ENCODE results near the gene PIGW. TPM values are rescaled to one million over a fixed set of nuclear protein-coding genes. Genes with fewer than 3 reads are reported as not detected.

The PIGW gene
- total and polyA plus RNA-seq, 2 of the 8 experiments (the other 6 are each of a cell fraction or from before 2014, with no cell fraction given) = 12.1 to 28.9 TPM

- H3K4me3 ChIP-seq (ENCODE audit: extremely low read depth in 1 of 4, insufficient read depth in 2 of 4, low read depth in 3 of 4, low read length in 4 of 4) = peak overlapping the region in 1 of 4 experiments; percentile 90; a peak in 2 of 8 replicates
- FAIRE-seq = no peak
Observed at GRCh38 chr17:36547776-36548175, 13.0 kb downstream of the PIGW start.

More at GRCh38 chr17:36547776-36548175, 13.0 kb downstream of the PIGW start:
- Histone ChIP-seq H3K9ac (replicated peaks in 1 of 4; ENCODE audit: extremely low read depth in 1 of 4, low read depth in 3 of 4, low read length in 3 of 4) (no peak overlapping the region), H3K27me3 (replicated peaks in 1 of 4; ENCODE audit: control insufficient read depth in 3 of 4, extremely low read depth in 1 of 4, insufficient read depth in 3 of 4, low read length in 3 of 4) (no peaks in the 10 kb centered on the region), H3K9me3 (ENCODE audit: insufficient read depth in 2 of 2, low read depth in 1 of 2, low read length in 1 of 2) (no peaks in the 10 kb centered on the region), H2AK5ac (ENCODE audit: low read depth, low read length) (no peak overlapping the region), H2BK12ac (ENCODE audit: low read depth, low read length) (no peak overlapping the region), H3K23me2 (ENCODE audit: low read depth, low read length) (peaks cover 12% of the 10 kb centered on the region), H2BK20ac (ENCODE audit: low read length) (no peak overlapping the region), H4K5ac (ENCODE audit: insufficient read length, low read depth, low read length) (no peak overlapping the region), H2BK120ac (replicated peaks; ENCODE audit: low read depth, low read length) (no peak overlapping the region), H3K56ac (replicated peaks; ENCODE audit: insufficient read length, low read depth, low read length) (no peak overlapping the region), H4K20me1 (replicated peaks in 1 of 2; ENCODE audit: control insufficient read depth in 1 of 2, insufficient read depth in 2 of 2, low read length in 2 of 2) (peaks cover 0 to 3% of the 10 kb centered on the region in 2 experiments), H3K79me2 (ENCODE audit: control insufficient read depth in 1 of 2, insufficient read depth in 2 of 2, low read length in 2 of 2) (peaks cover 6 to 74% of the 10 kb centered on the region in 2 experiments; a peak in 3 of 4 replicates), H2AFZ (ENCODE audit: low read length) (no peak overlapping the region), H3K18ac (ENCODE audit: extremely low read depth, low read length) (no peak overlapping the region), H3K36me3 (ENCODE audit: control insufficient read depth in 2 of 4, insufficient read depth in 4 of 4, low read length in 3 of 4) (no peaks in the 10 kb centered on the region), H2BK5ac (ENCODE audit: low read depth, low read length) (no peak overlapping the region), H3K4me1 (replicated peaks in 1 of 4; ENCODE audit: control insufficient read depth in 3 of 4, insufficient read depth in 4 of 4, low read length in 3 of 4) (peaks cover 0 to 5% (median 1%) of the 10 kb centered on the region in 4 experiments; a peak in 2 of 7 replicates), H3K27ac (ENCODE audit: low read depth, low read length) (no peak overlapping the region), H3K4ac (replicated peaks; ENCODE audit: insufficient read length, low read depth, low read length) (no peak overlapping the region), H3K79me1 (ENCODE audit: low read depth, low read length) (peaks cover 6% of the 10 kb centered on the region), H3K14ac (ENCODE audit: insufficient read length) (no peak overlapping the region), H3K4me2 (ENCODE audit: insufficient read depth in 1 of 2, low read depth in 2 of 2, low read length in 2 of 2) (peak overlapping the region in 1 of 2 experiments; percentile 30; a peak in 2 of 4 replicates), H4K91ac (replicated peaks; ENCODE audit: insufficient read length, low read length) (no peak overlapping the region), H2BK15ac (ENCODE audit: low read length) (no peak overlapping the region), H4K8ac (ENCODE audit: extremely low read depth, insufficient read depth, low read length) (no peak overlapping the region), H3K23ac (ENCODE audit: insufficient read length) (no peak overlapping the region)
- TF ChIP-seq SUZ12 (IDR thresholded peaks at IDR 0.05; ENCODE audit: low read length) (no peak), ATF2 (IDR thresholded peaks at IDR 0.05; ENCODE audit: low read length) (no peak), FOSL1 (IDR thresholded peaks at IDR 0.05; ENCODE audit: insufficient read depth, low read depth, low read length) (no peak), SRF (IDR thresholded peaks at IDR 0.05; ENCODE audit: low read depth, low read length) (no peak), KDM1A (IDR thresholded peaks at IDR 0.05; ENCODE audit: borderline replicate concordance, low read length) (no peak), RNF2 (IDR thresholded peaks at IDR 0.05; ENCODE audit: borderline replicate concordance, low read depth, low read length, missing control alignments, poor library complexity, severe bottlenecking) (no peak), TAF1 (IDR thresholded peaks at IDR 0.05; ENCODE audit: low read depth, low read length) (no peak), NRF1 (IDR thresholded peaks at IDR 0.05; ENCODE audit: low read depth, low read length) (no peak), HDAC6 (IDR thresholded peaks at IDR 0.05; ENCODE audit: low read depth, low read length) (no peak)
- DNase-seq (ENCODE audit: low read depth in 1 of 2, low spot score in 2 of 2) = peak in 1 of 2 experiments; percentile 3
- ChIA-PET POLR2A (ENCODE audit: partially characterized antibody) (interaction anchor here (1.5 kb wide), 1 partner anchor 11 kb away, joined by 3 read pairs; no protein-coding TSS in a partner anchor), CTCF (ENCODE audit: partially characterized antibody) (interaction anchor here (1.0 kb wide), 2 partner anchors 14 to 54 kb away, joined by 3 read pairs; partner anchors contain the start of gene MYO19)

Data from H1 (cell line).